ENCODE measurements around the gene AK8.

Gene AK8

GRCh38 chr9:132788378-132788777 lies 89.7 kb downstream of the AK8 start:
- TF ChIP-seq, protein P1, sequence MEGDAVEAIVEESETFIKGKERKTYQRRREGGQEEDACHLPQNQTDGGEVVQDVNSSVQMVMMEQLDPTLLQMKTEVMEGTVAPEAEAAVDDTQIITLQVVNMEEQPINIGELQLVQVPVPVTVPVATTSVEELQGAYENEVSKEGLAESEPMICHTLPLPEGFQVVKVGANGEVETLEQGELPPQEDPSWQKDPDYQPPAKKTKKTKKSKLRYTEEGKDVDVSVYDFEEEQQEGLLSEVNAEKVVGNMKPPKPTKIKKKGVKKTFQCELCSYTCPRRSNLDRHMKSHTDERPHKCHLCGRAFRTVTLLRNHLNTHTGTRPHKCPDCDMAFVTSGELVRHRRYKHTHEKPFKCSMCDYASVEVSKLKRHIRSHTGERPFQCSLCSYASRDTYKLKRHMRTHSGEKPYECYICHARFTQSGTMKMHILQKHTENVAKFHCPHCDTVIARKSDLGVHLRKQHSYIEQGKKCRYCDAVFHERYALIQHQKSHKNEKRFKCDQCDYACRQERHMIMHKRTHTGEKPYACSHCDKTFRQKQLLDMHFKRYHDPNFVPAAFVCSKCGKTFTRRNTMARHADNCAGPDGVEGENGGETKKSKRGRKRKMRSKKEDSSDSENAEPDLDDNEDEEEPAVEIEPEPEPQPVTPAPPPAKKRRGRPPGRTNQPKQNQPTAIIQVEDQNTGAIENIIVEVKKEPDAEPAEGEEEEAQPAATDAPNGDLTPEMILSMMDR (IDR thresholded peaks at IDR 0.05; ENCODE audit: low read depth, low read length), result no peak
- DNase-seq (ENCODE audit: low read depth in 2 of 2), result no peak
- no peak overlapping the region for H3K4me3 ChIP-seq (replicated peaks in 1 of 2; ENCODE audit: low read depth in 2 of 2, low read length in 2 of 2)

- H3K4me3 ChIP-seq (replicated peaks in 1 of 2; ENCODE audit: low read depth in 2 of 2, low read length in 2 of 2), result no peak overlapping the region
- TF ChIP-seq, protein P1 (IDR thresholded peaks at IDR 0.05; ENCODE audit: low read depth, low read length), result no peak
- no peak for DNase-seq (ENCODE audit: low read depth in 2 of 2)
Observed at GRCh38 chr9:132787748-132788159, 90.3 kb downstream of the AK8 start.

GRCh38 chr9:132784286-132784830 lies 93.7 kb downstream of the AK8 start:
- DNase-seq (ENCODE audit: low read depth in 2 of 2), result no peak
- TF ChIP-seq, protein P1 (IDR thresholded peaks at IDR 0.05; ENCODE audit: low read depth, low read length), result no peak
- no peak overlapping the region for H3K4me3 ChIP-seq (replicated peaks in 1 of 2; ENCODE audit: low read depth in 2 of 2, low read length in 2 of 2)

- no peak for DNase-seq (ENCODE audit: low read depth in 2 of 2)
- TF ChIP-seq, protein P1 (IDR thresholded peaks at IDR 0.05; ENCODE audit: low read depth, low read length), result no peak
- H3K4me3 ChIP-seq (replicated peaks in 1 of 2; ENCODE audit: low read depth in 2 of 2, low read length in 2 of 2), result no peak overlapping the region
Observed at GRCh38 chr9:132783006-132783405, 95.1 kb downstream of the AK8 start.

- no peak for DNase-seq (ENCODE audit: low read depth in 2 of 2)
- H3K4me3 ChIP-seq (replicated peaks in 1 of 2; ENCODE audit: low read depth in 2 of 2, low read length in 2 of 2), result no peak overlapping the region
- TF ChIP-seq, protein P1 (IDR thresholded peaks at IDR 0.05; ENCODE audit: low read depth, low read length), result no peak
Observed at GRCh38 chr9:132782037-132782436, 96.0 kb downstream of the AK8 start.

GRCh38 chr9:132780230-132781007 lies 97.7 kb downstream of the AK8 start:
- DNase-seq (ENCODE audit: low read depth in 2 of 2), result no peak
- TF ChIP-seq, protein P1 (IDR thresholded peaks at IDR 0.05; ENCODE audit: low read depth, low read length), result no peak
- H3K4me3 ChIP-seq (replicated peaks in 1 of 2; ENCODE audit: low read depth in 2 of 2, low read length in 2 of 2), result no peak overlapping the region
